ENCODE measurements around the gene XYLT1. TPM values are rescaled to one million over a fixed set of nuclear protein-coding genes. Genes with fewer than 3 reads are reported as not detected.

Gene XYLT1
- total and polyA plus RNA-seq, 9 of the 15 experiments (the other 6 are each of a cell fraction or from before 2014, with no cell fraction given), result 0.03 to 0.09 (median 0.08) TPM; not detected in 6

DNA sequence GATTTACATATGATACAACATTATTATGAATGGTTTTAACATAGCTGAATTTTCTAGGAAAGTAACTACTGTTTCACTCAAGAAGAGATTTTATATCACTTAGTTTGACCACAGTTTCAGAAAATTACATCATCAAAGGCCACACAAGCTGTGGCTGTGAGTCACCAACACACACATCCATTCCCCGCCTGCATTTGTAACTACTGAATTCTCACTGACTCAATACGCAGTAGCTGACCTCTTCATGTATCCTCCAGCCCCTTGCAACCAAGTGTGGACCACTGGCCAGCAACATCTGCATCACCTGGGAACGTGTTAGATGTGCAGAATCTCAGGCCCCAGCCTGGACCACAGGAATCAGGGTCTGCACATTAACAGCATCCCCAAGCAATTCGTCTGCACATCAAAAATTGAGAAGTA, 197.6 kb downstream of the XYLT1 start (continued):
- TF ChIP-seq ZNF282 (CRISPR knock-in tag; IDR thresholded peaks at IDR 0.05) (no peak), ZNF830 (CRISPR knock-in tag; IDR thresholded peaks at IDR 0.05) (no peak)

DNA sequence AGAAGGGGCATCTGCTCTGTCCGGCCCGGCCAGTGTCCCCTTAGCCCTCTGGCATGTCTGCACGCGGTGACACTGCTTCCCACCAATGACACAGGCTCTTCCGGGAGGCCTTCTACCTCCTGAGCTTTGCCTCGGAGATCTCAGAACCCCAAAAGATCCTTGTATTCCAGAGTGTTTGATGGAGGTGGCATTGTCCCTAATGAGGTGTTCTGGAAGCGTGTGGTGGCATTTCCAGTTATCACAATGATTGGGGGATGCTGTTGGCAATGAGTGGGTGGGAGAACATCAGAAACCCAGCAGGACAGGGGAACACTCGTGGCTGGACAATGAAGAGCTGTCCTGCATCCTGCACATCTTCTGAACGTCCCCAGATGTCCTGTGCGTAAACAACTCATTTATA, 198.0 kb downstream of the XYLT1 start:
- Histone ChIP-seq H3K79me2 (ENCODE audit: control insufficient read depth, insufficient read depth, low read length) (no peaks in the 10 kb centered on the region), H3K9me3 (replicated peaks; ENCODE audit: control insufficient read depth, insufficient read depth, low read depth, low read length) (no peaks in the 10 kb centered on the region), H4K20me1 (replicated peaks; ENCODE audit: control insufficient read depth, insufficient read depth, low read length) (peaks cover 8% of the 10 kb centered on the region; the same call in 1 of the 2 replicates), H3K36me3 (ENCODE audit: control insufficient read depth, insufficient read depth, low read length) (no peaks in the 10 kb centered on the region), H3K4me2 (ENCODE audit: insufficient read depth, low read length) (no peak overlapping the region; the same call in 1 of the 2 replicates), H3K27ac (ENCODE audit: extremely low read depth, low read depth, low read length) (no peak overlapping the region; the same call in 2 of the 3 replicates), H2AFZ (ENCODE audit: low read depth, low read length) (no peak overlapping the region), H3K4me1 (replicated peaks in 1 of 2; ENCODE audit: control insufficient read depth in 2 of 2, insufficient read depth in 2 of 2, low read length in 2 of 2) (no peaks in the 10 kb centered on the region), H3K4me3 (no peak overlapping the region), H3K9me1 (ENCODE audit: control insufficient read depth, insufficient read depth, low read length) (no peaks in the 10 kb centered on the region), H3K27me3 (ENCODE audit: control insufficient read depth in 2 of 2, insufficient read depth in 2 of 2, low read length in 2 of 2) (peaks cover 4 to 38% of the 10 kb centered on the region in 2 experiments; a peak in 3 of 5 replicates), H3K9ac (ENCODE audit: insufficient read depth in 1 of 2, low read depth in 2 of 2, low read length in 2 of 2) (no peak overlapping the region)
- no peak for FAIRE-seq
- WGBS (ENCODE audit: insufficient coverage, low coverage, missing lambda C conversion rate), result 9% methylated on average over 10 of the region's 10 CpGs
- in situ Hi-C loops (cut with MboI) (no loop called here), intact Hi-C loops (cut with micrococcal nuclease) (no loop called here)
- CTCF ChIA-PET (ENCODE audit: low intra/inter-chr PET ratio), result no interaction called here
- POLR2A ChIA-PET, result interaction anchor here (0.6 kb wide), 1 partner anchor 121 kb away, joined by 4 read pairs; no protein-coding TSS in a partner anchor
- ATAC-seq, result no peak
- BruUV-seq (replicated peaks), result no TSS peak
- no peak for DNase-seq (ENCODE audit: extremely low read depth in 1 of 4, low spot score in 3 of 4)
- peak; percentile 70; the same call in 1 of the 2 replicates for TF ChIP-seq ZNF175 (CRISPR knock-in tag; IDR thresholded peaks at IDR 0.05; ENCODE audit: low read depth)
- peak; percentile 83 for TF ChIP-seq ZNF589 (CRISPR knock-in tag; IDR thresholded peaks at IDR 0.05; ENCODE audit: low read depth)
- TF ChIP-seq ZNF584 (CRISPR knock-in tag; IDR thresholded peaks at IDR 0.05; ENCODE audit: low read depth), result peak; percentile 27; the same call in 1 of the 2 replicates
- TF ChIP-seq MGA (IDR thresholded peaks at IDR 0.05), result peak; percentile 36; the same call in 1 of the 2 replicates
- TF ChIP-seq SRSF3 (IDR thresholded peaks at IDR 0.05; ENCODE audit: insufficient read depth, low read length), result no peak
- peak; percentile 48; the same call in 1 of the 2 replicates for TF ChIP-seq L3MBTL2 (IDR thresholded peaks at IDR 0.05)
- no peak for TF ChIP-seq ZNF143 (CRISPR knock-in tag; IDR thresholded peaks at IDR 0.05)

Data from K562 (cell line).